Measurements from ENCODE around the gene PISD. TPM values are rescaled to one million over a fixed set of nuclear protein-coding genes. Genes with fewer than 3 reads are reported as not detected.

The PISD gene
- total and polyA plus RNA-seq, 2 donors from 2014 or later = 27.3 to 64.9 TPM

- no peak for FAIRE-seq
- TF ChIP-seq CTCF (IDR thresholded peaks at IDR 0.05; ENCODE audit: borderline replicate concordance, extremely low read depth, insufficient read depth) = no peak
- peak overlapping the region; percentile 90 to 92 for H3K27ac ChIP-seq (ENCODE audit: low read depth in 2 of 2, low read length in 2 of 2)
- no peaks in the 10 kb centered on the region for H3K27me3 ChIP-seq (ENCODE audit: control insufficient read depth, insufficient read depth, low read length)
- intact Hi-C loops (cut with DNase I) = no loop called here
- no peaks in the 10 kb centered on the region for H3K36me3 ChIP-seq (ENCODE audit: control insufficient read depth in 2 of 3, insufficient read depth in 3 of 3, low read length in 3 of 3)
- peaks cover 0 to 46% (median 6%) of the 10 kb centered on the region in 3 donors for H3K4me1 ChIP-seq (ENCODE audit: control insufficient read depth in 2 of 3, insufficient read depth in 2 of 3, low read depth in 1 of 3, low read length in 3 of 3)
- no peaks in the 10 kb centered on the region for H3K9me3 ChIP-seq (ENCODE audit: control insufficient read depth in 2 of 3, insufficient read depth in 1 of 3, low read length in 3 of 3)
- peak overlapping the region in 2 of 3 donors; percentile 67 to 69 for H3K4me3 ChIP-seq (ENCODE audit: low read length in 3 of 3)
- H3K9ac ChIP-seq (ENCODE audit: low read length in 3 of 3) = peak overlapping the region in 1 of 3 donors; percentile 74
- no peak for DNase-seq
Measured at GRCh38 chr22:31631436-31631835, 30.6 kb downstream of the PISD start.

DNA sequence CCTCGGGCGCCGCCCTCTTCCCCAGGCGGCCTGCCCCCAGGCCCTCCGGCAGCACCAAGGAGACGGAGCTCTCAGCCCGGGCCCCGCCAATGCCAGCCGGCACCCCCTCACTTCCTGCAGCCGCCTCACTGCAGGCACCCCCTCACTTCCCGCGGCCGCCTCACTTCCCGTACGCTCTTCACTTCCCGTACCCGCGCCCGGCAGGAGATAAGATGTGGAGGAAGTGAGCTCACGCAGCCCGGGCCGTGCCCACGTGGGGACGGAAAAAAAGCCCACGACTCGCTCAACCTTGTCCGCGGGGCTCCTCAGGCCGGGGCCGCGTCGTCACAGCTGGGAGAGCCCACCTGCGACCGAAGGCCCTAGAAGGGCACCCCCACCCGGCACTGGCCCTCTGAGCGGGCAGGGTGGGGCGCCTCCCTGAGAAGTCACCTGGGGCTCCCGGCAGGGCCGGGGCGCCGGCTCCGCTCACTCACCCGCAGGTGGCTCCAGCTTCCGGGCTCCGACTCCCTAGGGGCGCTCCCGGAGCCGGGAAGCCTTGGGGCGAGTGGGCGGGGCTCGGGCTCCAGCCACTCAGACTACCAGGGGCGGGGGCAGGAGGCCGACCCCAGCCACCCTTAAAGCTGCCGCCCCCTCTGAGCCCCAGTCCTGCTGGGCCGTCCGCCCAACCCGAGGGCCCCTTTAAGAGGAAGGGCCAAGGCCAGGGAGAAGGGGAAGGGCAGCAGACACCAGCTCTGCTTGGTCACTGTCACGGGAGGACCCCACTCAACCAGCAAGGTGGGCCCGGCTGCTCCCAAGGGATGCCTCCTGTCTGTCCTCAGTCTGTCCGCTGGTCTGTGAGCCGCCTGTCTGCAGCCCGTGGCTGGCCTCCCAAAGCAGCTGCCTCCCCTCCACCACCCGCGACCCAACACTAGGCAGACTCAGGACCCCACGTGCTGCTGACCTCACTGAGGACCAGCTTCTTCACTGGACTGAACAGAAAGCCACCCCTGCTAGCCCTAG is 31.4 kb downstream of the PISD start:
- H3K4me3 ChIP-seq (ENCODE audit: low read length in 3 of 3) = peak overlapping the region; percentile 44 to 69 (median 67)
- no peaks in the 10 kb centered on the region for H3K27me3 ChIP-seq (ENCODE audit: control insufficient read depth, insufficient read depth, low read length)
- intact Hi-C loops (cut with DNase I) = no loop called here
- peak overlapping the region; percentile 30 to 84 (median 78) for H3K9ac ChIP-seq (ENCODE audit: low read length in 3 of 3)
- no peaks in the 10 kb centered on the region for H3K36me3 ChIP-seq (ENCODE audit: control insufficient read depth in 2 of 3, insufficient read depth in 3 of 3, low read length in 3 of 3)
- no peak for TF ChIP-seq CTCF (IDR thresholded peaks at IDR 0.05; ENCODE audit: borderline replicate concordance, extremely low read depth, insufficient read depth)
- H3K27ac ChIP-seq (ENCODE audit: low read depth in 2 of 2, low read length in 2 of 2) = peak overlapping the region; percentile 90 to 92
- H3K9me3 ChIP-seq (ENCODE audit: control insufficient read depth in 2 of 3, insufficient read depth in 1 of 3, low read length in 3 of 3) = no peaks in the 10 kb centered on the region
- DNase-seq (peak; percentile 85 to 96 (median 92)), FAIRE-seq (no peak)
- peaks cover 0 to 53% (median 6%) of the 10 kb centered on the region in 3 donors for H3K4me1 ChIP-seq (ENCODE audit: control insufficient read depth in 2 of 3, insufficient read depth in 2 of 3, low read depth in 1 of 3, low read length in 3 of 3)

- intact Hi-C loops (cut with DNase I) = no loop called here
- H3K27me3 ChIP-seq (ENCODE audit: control insufficient read depth, insufficient read depth, low read length) = no peaks in the 10 kb centered on the region
- no peaks in the 10 kb centered on the region for H3K36me3 ChIP-seq (ENCODE audit: control insufficient read depth in 2 of 3, insufficient read depth in 3 of 3, low read length in 3 of 3)
- peak overlapping the region in 2 of 3 donors; percentile 78 to 84 for H3K9ac ChIP-seq (ENCODE audit: low read length in 3 of 3)
- peak in 1 of 5 donors; percentile 57 for DNase-seq
- H3K4me3 ChIP-seq (ENCODE audit: low read length in 3 of 3) = peak overlapping the region; percentile 33 to 69 (median 67)
- FAIRE-seq = no peak
- peaks cover 0 to 53% (median 6%) of the 10 kb centered on the region in 3 donors for H3K4me1 ChIP-seq (ENCODE audit: control insufficient read depth in 2 of 3, insufficient read depth in 2 of 3, low read depth in 1 of 3, low read length in 3 of 3)
- peak overlapping the region; percentile 90 to 92 for H3K27ac ChIP-seq (ENCODE audit: low read depth in 2 of 2, low read length in 2 of 2)
- no peaks in the 10 kb centered on the region for H3K9me3 ChIP-seq (ENCODE audit: control insufficient read depth in 2 of 3, insufficient read depth in 1 of 3, low read length in 3 of 3)
- TF ChIP-seq CTCF (IDR thresholded peaks at IDR 0.05; ENCODE audit: borderline replicate concordance, extremely low read depth, insufficient read depth) = no peak
Measured at GRCh38 chr22:31629741-31630184, 32.3 kb downstream of the PISD start.
